GM19438 (cell line): Measurements from ENCODE around the gene ZNF571.

ENCODE experiments used
- ATAC-seq: cut with Tn5 transposase; IDR thresholded peaks from one replicate; pipeline ENCODE4 v1.9.1; 2021; ENCODE audit warnings: low read depth; ENCODE audit not compliant: unreplicated experiment

The ZNF571 gene

DNA sequence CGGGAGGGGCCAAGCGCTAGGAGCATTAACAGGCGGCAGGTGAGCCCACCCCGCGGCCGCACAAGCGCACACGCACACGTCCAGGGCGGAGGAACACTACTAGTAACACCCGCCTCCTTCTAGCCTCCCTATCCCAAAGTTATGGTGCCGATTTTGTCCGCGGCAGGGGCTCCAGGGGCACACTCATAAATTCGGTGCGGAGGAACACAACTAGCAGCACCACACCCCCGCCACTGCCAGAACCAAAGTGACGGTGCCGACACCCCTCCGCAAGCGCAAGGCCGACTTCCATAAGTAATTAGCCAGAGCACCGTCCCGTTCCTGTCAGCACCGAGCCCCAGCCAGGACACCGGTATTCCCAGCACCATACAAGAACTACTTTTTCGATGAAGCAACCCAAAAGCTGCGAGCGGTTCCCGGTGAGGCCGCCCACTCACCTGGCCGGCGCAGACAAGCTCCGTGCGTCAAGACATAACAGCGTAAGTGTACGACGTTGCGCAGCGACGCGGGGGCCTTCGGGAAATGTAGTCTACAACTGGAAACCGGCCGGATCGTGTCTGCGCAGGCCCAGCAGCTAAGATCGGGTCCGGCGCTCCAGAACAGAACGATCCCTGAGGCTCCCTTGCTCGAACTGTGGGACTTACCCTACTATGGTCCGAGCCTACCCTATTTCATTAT is at the start of gene ZNF571, which contains the start of gene ZNF540:
Gene ZNF571, minus strand, starts transcription at position 489 of the 678 bp plus-strand sequence. CDS start 8,116 bp downstream, outside the sequence.
Gene ZNF540, plus strand, starts transcription at position 573 of the 678 bp plus-strand sequence. CDS start 3,572 bp downstream, outside the sequence.
- ATAC-seq = peak; percentile 96

DNA sequence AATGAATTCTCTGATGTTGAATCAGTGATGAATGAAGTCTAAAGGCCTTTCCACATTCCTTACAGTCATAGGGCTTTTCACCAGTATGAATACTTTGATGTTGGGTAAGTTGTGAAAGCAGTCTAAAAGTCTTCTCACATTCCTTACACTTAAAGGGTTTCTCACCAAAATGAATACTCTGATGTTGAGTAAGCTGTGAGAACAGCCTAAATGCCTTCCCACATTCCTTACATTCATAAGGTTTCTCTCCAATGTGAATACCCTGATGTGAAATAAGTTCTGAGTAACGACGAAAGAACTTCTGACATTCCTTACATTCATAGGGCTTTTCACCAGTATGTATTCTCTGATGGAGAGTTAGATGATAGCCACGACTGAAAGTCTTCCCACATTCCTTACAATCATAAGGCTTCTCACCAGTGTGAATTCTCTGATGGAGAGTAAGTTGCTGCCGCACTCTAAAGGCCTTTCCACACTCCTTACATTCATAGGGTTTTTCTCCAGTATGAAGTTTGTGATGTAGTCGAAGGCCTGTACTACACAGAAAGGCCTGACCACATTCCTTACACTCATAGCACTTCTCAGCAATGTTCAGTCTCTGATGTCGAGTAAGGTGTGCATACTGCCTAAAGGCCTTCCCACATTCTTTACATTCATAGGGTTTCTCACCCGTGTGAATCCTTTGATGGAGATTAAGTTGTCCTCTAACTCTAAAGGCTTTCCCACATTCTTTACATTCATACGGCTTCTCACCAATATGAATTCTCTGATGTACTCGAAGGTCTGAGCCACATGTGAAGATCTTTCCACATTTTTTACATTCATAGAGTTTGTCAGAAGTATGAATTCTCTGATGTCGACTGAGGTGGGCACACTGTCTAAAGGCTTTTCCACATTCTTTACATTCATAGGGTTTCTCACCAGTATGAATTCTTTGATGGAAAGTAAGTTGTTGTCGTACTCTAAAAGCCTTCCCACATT is 40.8 kb upstream of the ZNF571 start:
- no peak for ATAC-seq

DNA sequence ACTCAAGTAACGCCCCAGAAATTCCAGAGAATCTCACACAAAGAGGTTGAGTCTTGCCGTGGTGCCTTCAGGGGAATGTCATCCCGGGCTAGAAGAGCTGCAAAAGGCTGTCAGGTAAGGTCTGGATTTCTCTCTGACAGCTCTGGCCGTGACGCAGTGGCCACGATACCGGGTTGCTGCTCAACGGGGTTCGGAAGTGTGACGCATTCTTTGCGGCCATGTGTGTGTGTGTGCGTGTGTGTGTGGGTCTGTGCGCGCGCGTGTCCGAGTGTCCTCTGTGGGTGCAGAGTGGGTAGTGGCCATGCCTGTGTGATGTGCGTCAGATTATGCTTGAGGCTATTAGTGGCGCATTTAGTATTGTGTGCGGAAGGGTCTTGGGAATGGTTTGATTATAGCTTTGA is 390 bp upstream of the ZNF571 start:
- ATAC-seq = peak; percentile 51

DNA sequence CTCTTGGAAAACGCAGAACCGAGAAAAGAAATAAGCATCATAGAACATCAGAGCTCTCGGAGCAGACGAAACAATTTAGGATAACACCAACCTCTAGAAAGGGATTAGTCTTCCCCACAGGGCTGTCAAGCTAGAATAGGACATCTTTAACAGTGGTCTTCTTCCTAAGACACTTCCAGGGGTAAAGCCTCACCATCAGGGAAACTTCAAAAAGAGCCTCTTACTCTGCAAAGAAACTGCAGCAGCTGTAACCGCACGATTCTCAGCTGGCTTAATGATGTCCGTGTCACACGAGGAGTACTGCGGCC is 642 bp downstream of the ZNF571 start:
- no peak for ATAC-seq

- no peak for ATAC-seq
Measured at GRCh38 chr19:37583340-37583739, 11.3 kb downstream of the ZNF571 start.

GRCh38 chr19:37572203-37572602 is 22.4 kb downstream of the ZNF571 start:
- ATAC-seq = no peak

- no peak for ATAC-seq
Measured at GRCh38 chr19:37565370-37565669, 29.3 kb downstream of the ZNF571 start.

DNA sequence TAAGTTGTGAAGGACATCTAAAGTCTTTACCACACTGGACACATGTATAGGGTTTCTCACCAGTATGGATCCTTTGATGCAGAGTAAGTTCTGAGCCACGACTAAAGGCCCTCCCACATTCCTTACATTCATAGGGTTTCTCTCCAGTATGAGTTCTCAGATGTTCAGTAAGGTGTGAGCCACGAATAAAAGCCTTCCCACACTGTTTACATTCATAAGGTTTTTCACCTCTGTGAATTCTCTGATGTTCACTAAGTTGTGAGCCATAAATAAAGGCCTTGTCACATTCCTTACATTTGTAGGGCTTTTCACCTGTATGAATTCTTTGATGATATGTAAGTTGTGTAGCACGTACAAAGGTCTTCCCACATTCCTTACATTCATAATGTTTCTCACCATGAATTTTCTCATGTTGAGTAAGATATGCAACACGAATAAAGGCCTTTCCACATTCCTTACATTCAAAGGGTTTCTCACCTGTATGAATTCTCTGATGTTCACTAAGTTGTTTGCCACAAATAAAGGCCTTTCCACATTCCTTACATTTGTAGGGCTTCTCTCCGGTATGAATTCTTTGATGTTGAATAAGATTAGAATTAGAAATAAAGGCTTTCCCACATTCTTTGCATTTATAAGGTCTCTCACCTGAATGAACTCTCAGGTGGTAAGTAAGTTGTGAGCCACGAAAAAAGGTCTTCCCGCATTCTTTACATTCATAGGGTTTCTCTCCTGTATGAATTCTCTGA is 29.8 kb downstream of the ZNF571 start:
- no peak for ATAC-seq

- ATAC-seq = no peak
Measured at GRCh38 chr19:37563518-37563917, 31.1 kb downstream of the ZNF571 start.

DNA sequence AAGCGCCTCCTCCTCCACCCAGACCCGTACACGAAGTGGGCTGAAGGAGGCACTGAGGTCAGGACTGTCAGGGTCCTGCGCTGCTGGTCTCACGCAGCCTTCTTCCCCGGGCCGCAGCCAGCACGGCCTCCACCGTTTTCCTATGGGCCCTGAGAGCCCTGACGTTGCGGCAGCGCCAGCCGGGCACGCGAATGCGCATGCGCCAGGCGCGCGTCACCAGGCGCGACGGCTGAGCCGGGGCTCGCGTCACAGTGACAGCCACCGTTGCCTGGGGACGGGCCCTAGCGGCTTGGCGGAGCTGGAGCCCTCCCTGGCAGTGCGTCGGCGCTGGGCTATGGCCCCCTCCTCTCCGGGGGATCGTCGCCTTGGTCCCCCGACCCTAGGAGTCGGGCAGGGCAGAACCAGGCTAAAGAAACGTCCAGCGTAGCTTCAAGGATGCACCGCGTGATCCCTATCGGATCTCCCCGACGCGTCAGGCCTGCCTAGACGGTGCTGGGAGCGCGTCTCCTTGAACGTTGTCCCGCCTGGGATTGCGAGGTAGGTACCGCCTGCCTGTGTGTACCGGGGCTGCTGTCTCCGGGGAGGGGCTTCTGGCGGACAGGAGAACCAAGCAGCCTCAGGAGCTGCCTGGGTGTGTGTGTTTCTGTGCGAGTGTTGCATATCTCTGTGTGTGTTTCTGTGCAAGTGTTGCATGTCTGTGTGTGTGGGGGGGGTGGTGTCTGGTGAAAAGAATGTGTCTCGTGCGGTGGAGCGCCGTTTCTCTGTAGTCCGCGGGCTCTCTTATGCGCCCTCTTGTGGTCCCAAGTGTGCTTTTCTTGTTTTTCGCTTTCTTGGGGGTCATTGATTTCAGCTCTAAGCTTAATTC is 43.2 kb downstream of the ZNF571 start:
- no peak for ATAC-seq

- no peak for ATAC-seq
Measured at GRCh38 chr19:37537391-37537947, 57.1 kb downstream of the ZNF571 start.

- ATAC-seq = no peak
Measured at GRCh38 chr19:37519890-37520289, 74.7 kb downstream of the ZNF571 start.
